Fibroblast of skin of right biceps (primary cell): Measurements from ENCODE around the gene C19orf81.
"Not testable (repeated sequence)": the region's sequence is repeated elsewhere in the genome, so short reads cannot be mapped to it uniquely, and the experiment has no call there.

Source experiments
- DNase-seq: peaks from one replicate; pipeline ENCODE4 v3.0.0-alpha.2; 2013

C19orf81 gene

GRCh38 chr19:50649433-50650391 is at the start of gene C19orf81:
C19orf81 (plus strand) TSS chr19:50649445; CDS start chr19:50649445, 0 bp downstream.
- DNase-seq, result peak; percentile 26

DNA sequence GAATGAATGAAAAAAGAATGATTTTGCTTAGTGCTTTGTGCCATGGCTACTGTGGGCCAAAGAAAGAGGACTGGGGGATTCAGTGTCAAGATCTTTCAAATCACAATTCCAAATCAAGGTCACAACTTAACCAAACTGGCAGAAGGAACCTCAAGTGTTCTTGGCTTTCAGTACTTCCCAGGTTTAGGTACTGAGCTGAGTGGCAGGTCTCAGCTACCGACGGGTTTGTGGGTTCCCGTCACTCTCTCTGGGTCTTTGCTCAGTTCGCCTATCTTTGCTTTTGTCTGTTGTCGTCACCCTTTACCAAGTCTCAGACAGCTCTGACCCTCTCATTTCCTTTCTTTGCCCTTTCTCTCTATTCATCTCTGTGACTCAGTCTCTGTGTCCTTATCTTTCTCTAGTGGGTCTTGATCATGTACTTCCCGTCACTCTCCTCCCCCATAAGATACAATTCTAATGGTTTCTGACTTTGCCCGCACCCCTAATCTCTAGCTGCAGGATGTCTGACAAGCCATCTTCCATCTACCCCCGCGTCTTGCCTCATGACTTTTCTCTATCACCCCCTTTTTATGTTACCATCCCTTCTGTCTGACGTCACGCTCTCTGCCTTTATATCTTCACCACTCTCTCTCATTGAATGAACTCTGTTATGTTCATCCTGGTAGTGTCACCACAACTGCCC is 47.7 kb upstream of the C19orf81 start:
- DNase-seq, result no peak

DNA sequence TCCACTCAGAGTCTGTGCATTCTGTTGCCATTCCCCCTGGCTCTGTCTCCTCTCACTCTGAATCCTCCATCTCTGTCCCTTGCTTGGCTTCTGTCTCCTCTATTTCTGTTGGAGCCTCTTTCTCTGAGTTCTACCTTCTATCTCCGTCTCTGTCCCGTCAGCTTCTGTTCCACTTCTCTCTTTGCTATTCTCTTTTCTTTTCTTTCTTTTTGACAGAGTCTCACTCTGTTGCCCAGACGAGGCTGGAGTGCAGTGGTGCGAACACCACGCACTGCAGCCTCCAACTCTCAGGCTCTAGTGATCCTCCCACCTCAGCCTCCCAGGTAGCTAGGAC is 47.2 kb upstream of the C19orf81 start:
- DNase-seq, result no peak

GRCh38 chr19:50602496-50602895 is 46.7 kb upstream of the C19orf81 start:
- no peak for DNase-seq

GRCh38 chr19:50602935-50603334 is 46.3 kb upstream of the C19orf81 start:
- no peak for DNase-seq

GRCh38 chr19:50604264-50605073 is 44.8 kb upstream of the C19orf81 start:
- DNase-seq, result not testable (repeated sequence)

- DNase-seq, result peak; percentile 14
These were observed 43.0 kb upstream of the C19orf81 start for GRCh38 chr19:50606059-50606836.

GRCh38 chr19:50607388-50607787 is 41.9 kb upstream of the C19orf81 start:
- DNase-seq, result no peak

DNA sequence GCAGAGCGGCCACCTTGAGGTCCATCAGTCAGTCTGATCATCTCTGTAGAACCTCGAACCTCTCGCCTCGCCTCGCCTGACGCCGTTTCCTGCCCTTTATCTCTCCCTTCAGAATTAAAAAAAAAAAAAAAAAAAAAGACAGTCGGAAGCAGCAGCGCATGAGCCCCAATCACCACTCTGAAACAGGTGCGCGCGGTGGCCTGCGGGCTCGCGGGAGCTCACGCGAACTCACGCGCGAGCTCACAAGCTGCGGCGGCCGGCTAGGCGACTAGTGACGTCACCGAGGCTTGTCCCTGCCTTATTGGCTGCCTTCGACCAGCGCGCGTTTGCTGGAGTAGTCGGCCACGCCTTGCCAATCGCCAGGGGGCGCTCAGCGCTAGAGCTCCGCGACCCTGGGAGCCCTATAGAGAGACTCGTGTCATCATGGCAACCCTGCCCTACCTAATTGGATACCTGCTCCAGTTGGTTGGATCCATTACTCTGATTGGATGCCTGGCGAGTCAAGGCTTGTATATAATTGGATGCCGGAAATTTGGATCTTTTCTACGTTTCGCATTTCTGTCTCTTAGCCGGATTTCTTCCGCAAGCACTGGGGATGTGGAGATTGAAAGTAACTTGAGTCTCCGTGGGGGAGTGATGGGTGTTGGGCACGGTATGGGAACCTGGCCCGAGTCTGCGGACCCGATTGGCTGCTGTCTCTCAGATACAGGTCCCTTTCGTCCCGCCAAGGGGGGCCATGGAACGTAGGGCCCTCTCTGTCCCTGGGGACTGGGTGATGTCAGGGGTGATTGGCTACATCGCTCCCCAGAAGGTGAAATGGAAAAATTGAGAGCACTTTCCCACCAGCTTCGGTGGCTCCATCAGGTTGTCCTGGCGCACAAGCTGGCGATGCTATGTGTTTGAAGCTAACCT is 41.1 kb upstream of the C19orf81 start:
- peak; percentile 80 for DNase-seq

GRCh38 chr19:50612504-50613404 is 36.5 kb upstream of the C19orf81 start:
- DNase-seq, result not testable (repeated sequence)

GRCh38 chr19:50618379-50618778 is 30.9 kb upstream of the C19orf81 start:
- DNase-seq, result not testable (repeated sequence)

- not testable (repeated sequence) for DNase-seq
These were observed 30.1 kb upstream of the C19orf81 start for GRCh38 chr19:50619184-50619583.

- DNase-seq, result not testable (repeated sequence)
These were observed 28.8 kb upstream of the C19orf81 start for GRCh38 chr19:50620394-50620906.

DNA sequence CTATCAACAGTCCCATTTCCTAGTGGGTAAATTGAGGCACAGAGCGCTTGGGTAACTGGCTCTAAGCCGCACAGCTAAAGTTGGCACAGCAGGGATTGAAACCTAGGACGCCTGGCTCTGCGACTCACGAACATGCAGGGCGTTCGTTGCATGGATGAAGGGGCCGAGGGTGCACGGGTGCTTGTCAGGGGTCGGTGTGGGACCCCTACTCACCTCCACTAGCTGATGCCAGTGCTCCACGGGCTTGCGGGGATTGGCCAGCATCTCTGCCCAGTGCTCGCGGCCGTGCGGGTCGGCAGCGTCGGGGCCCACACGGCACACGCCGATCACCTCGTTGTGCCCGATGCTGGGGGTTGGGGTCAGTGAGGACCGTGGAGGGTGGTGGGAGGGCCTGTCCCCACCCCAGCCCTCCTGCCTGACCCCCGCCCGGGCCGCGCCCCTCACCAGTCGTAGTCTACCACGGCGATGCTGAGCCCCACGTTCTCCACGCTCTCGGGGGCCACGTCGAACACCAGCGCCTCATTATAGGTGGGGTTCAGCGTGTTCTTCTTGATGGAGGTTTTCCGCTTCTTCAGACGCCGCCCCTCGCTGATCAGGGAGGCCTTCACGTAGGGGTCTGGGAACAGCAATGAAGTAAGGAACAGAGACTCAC is 24.2 kb upstream of the C19orf81 start:
- no peak for DNase-seq

GRCh38 chr19:50626011-50626410 is 23.2 kb upstream of the C19orf81 start:
- no peak for DNase-seq

GRCh38 chr19:50626795-50627194 is 22.4 kb upstream of the C19orf81 start:
- no peak for DNase-seq

- no peak for DNase-seq
These were observed 21.1 kb upstream of the C19orf81 start for GRCh38 chr19:50628146-50628545.

- DNase-seq, result no peak
These were observed 20.7 kb upstream of the C19orf81 start for GRCh38 chr19:50628551-50628950.

DNA sequence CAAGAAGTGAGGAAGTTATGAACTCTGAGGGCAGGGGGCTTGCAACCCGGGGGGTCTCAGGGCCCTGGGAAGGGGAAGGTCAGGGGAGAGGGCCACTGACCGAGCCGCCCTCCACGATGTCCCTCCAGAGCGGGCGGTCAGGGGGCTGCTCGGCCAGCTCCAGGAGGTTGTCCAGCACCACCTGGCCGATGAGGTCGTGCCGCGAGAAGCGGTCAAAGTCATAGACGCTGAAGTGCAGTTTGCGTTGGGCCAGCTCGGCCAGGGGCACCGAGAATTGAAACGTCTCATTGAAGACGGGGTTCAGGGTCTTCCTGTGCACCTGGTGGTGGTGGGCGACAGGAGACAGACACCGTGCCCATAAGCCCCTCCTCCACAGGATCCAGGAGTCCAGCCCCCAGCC is 20.1 kb upstream of the C19orf81 start:
- DNase-seq, result no peak
